ENCODE measurements around the gene AIM2. TPM values are rescaled to one million over a fixed set of nuclear protein-coding genes. Genes with fewer than 3 reads are reported as not detected.
A peak's percentile ranks its signal among the peaks of the same experiment; 100 is the strongest.

Gene AIM2
- total RNA-seq, 1 donor from 2014 or later = 0.41 TPM

DNA sequence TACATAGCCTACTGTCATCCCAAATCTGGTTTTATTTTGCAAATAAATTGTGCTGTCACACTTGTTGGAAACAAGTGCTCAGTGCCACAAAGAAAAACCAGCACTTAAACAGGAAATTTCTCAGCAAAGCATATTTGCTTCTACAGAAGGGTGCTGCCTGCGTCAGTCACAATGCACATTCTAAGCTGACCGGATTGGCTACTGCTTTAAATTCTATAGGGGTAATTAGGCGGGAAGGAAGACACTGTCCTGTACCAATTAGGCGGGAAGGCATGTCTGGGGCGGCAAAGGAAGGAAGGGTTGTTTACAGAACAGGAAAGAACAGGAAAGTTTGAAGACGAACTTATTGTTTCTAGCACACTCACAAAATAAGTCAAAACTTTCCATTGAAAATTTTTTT lies 64.1 kb downstream of the AIM2 start:
- no peaks in the 10 kb centered on the region for H3K9me3 ChIP-seq (replicated peaks)
- TF ChIP-seq, protein P1, sequence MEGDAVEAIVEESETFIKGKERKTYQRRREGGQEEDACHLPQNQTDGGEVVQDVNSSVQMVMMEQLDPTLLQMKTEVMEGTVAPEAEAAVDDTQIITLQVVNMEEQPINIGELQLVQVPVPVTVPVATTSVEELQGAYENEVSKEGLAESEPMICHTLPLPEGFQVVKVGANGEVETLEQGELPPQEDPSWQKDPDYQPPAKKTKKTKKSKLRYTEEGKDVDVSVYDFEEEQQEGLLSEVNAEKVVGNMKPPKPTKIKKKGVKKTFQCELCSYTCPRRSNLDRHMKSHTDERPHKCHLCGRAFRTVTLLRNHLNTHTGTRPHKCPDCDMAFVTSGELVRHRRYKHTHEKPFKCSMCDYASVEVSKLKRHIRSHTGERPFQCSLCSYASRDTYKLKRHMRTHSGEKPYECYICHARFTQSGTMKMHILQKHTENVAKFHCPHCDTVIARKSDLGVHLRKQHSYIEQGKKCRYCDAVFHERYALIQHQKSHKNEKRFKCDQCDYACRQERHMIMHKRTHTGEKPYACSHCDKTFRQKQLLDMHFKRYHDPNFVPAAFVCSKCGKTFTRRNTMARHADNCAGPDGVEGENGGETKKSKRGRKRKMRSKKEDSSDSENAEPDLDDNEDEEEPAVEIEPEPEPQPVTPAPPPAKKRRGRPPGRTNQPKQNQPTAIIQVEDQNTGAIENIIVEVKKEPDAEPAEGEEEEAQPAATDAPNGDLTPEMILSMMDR (IDR thresholded peaks at IDR 0.05; ENCODE audit: borderline replicate concordance) = no peak
- H3K4me1 ChIP-seq = peaks cover 70% of the 10 kb centered on the region
- intact Hi-C loops (cut with micrococcal nuclease) = no loop called here
- peak overlapping the region; percentile 68 for H3K4me3 ChIP-seq
- H3K27ac ChIP-seq (replicated peaks) = peak overlapping the region; percentile 88
- peaks cover 23% of the 10 kb centered on the region for H3K36me3 ChIP-seq
- DNase-seq = no peak
- no peaks in the 10 kb centered on the region for H3K27me3 ChIP-seq (ENCODE audit: low read depth)

Other genes starting within 250 kb of the AIM2 start
- gene MNDA, start 245.4 kb downstream of the AIM2 start, total RNA-seq = 2.7 TPM
- 0.11 TPM for gene PYHIN1, start 145.2 kb downstream of the AIM2 start, total RNA-seq
- 21.9 TPM for gene IFI16, start 66.9 kb downstream of the AIM2 start, total RNA-seq
- 3.7 TPM for gene CADM3, start 94.8 kb upstream of the AIM2 start, total RNA-seq
- 10.9 TPM for gene ACKR1, start 128.1 kb upstream of the AIM2 start, total RNA-seq
- 0.96 TPM for gene FCER1A, start 225.6 kb upstream of the AIM2 start, total RNA-seq